Measurements from ENCODE around the gene WDR82. TPM values are rescaled to one million over a fixed set of nuclear protein-coding genes. Genes with fewer than 3 reads are reported as not detected.

WDR82 gene
- total and polyA plus RNA-seq, 2 experiments from 2014 or later: 25.2 to 71.8 TPM

GRCh38 chr3:52288674-52289073 lies 10.2 kb upstream of the WDR82 start:
- peaks cover 11% of the 10 kb centered on the region for H3K27me3 Mint-ChIP-seq (ENCODE audit: insufficient read depth, low read depth, poor library complexity)
- Histone ChIP-seq H4K20me1 (replicated peaks; ENCODE audit: insufficient read depth) (no peaks in the 10 kb centered on the region), H3K27ac (ENCODE audit: low read depth) (no peak overlapping the region; the same call in 1 of the 2 replicates), H3K4me2 (peak overlapping the region; percentile 93), H3K36me3 (ENCODE audit: insufficient read depth) (no peaks in the 10 kb centered on the region), H3K4me1 (ENCODE audit: insufficient read depth) (peaks cover 13% of the 10 kb centered on the region; the same call in 1 of the 2 replicates), H3K9me2 (ENCODE audit: insufficient read depth) (no peaks in the 10 kb centered on the region), H3F3A (replicated peaks; ENCODE audit: low read depth) (peaks cover 9% of the 10 kb centered on the region), H3K27me3 (ENCODE audit: insufficient read depth) (no peaks in the 10 kb centered on the region), H2AFZ (no peak overlapping the region), H3K79me2 (replicated peaks; ENCODE audit: insufficient read depth) (peaks cover 7% of the 10 kb centered on the region; the same call in 1 of the 2 replicates), H3K4me3 (peak overlapping the region; percentile 95)
- ATAC-seq (no peak), DNase-seq (ENCODE audit: low spot score) (no peak)
- TF ChIP-seq REST (IDR thresholded peaks at IDR 0.05; ENCODE audit: unreplicated experiment): no peak
- TF ChIP-seq POLR2AphosphoS5 (IDR thresholded peaks at IDR 0.05; ENCODE audit: low read depth): no peak
- no peak for TF ChIP-seq CREB1 (CRISPR knock-in tag; IDR thresholded peaks at IDR 0.05; ENCODE audit: low read depth)
- TF ChIP-seq NANOG (IDR thresholded peaks at IDR 0.05; ENCODE audit: borderline replicate concordance): no peak
- no peak for TF ChIP-seq EZH2phosphoT487 (IDR thresholded peaks at IDR 0.05; ENCODE audit: unreplicated experiment)
- TF ChIP-seq ETS1 (IDR thresholded peaks at IDR 0.05): no peak
- TF ChIP-seq CTCF (conservative IDR thresholded peaks at IDR 0.05; ENCODE audit: low read depth in 2 of 2): no peak
- TF ChIP-seq ZNF462 (CRISPR knock-in tag; IDR thresholded peaks at IDR 0.05): no peak
- TF ChIP-seq JUNB (IDR thresholded peaks at IDR 0.05; ENCODE audit: unreplicated experiment): no peak
- TF ChIP-seq STAT1 (IDR thresholded peaks at IDR 0.05; ENCODE audit: unreplicated experiment): no peak
- TF ChIP-seq ZNF331 (CRISPR knock-in tag; IDR thresholded peaks at IDR 0.05; ENCODE audit: low read depth): no peak
- TF ChIP-seq EZH2 (IDR thresholded peaks at IDR 0.05; ENCODE audit: low read depth, unreplicated experiment): no peak
- no peak for TF ChIP-seq ZNF114 (CRISPR knock-in tag; IDR thresholded peaks at IDR 0.05)
- H3K4me1 Mint-ChIP-seq: peaks cover 9% of the 10 kb centered on the region
- H3K9me3 Mint-ChIP-seq: no peaks in the 10 kb centered on the region
- H3K4me3 Mint-ChIP-seq: peak overlapping the region; percentile 99
- no peaks in the 10 kb centered on the region; the same call in 2 of the 3 replicates for H3K36me3 Mint-ChIP-seq (ENCODE audit: low read depth)
- no peak overlapping the region for H3K27ac Mint-ChIP-seq

Measured in GM23338 (cell line).